SK-N-SH treated with all-trans-retinoic acid at 6 μM for 48 hours (cell line): Measurements from ENCODE around the gene AUTS2.

Experiments used
- ATAC-seq: fragments of 200-7000 bp; cut with Tn5 transposase; 3 replicates; pipeline ENCODE4 v1.9.1; 2020; ENCODE audit warnings: mild to moderate bottlenecking, moderate library complexity
- ARNTL ChIP-seq: fragments of 450-650 bp; formaldehyde crosslinking; IDR thresholded peaks from 2 replicates; pipeline ENCODE4 v1.5.0; 2020; ENCODE audit warnings: low read depth, mild to moderate bottlenecking, moderate library complexity, borderline replicate concordance
- BACH2 ChIP-seq: fragments of 250-450 bp; sonication (Bioruptor Pico); IDR thresholded peaks from 2 replicates; pipeline ENCODE4 v1.9.0; 2021; ENCODE audit warnings: mild to moderate bottlenecking, borderline replicate concordance
- CSDC2 ChIP-seq: fragments of 250-450 bp; sonication (Bioruptor Pico); IDR thresholded peaks from 2 replicates; pipeline ENCODE4 v1.5.0; 2020; ENCODE audit warnings: mild to moderate bottlenecking, moderate library complexity
- ESRRG ChIP-seq: fragments of 250-450 bp; sonication (Bioruptor Pico); IDR thresholded peaks from 2 replicates; pipeline ENCODE4 v1.6.1; 2021; ENCODE audit warnings: mild to moderate bottlenecking
- GLIS3 ChIP-seq: fragments of 250-450 bp; sonication (Bioruptor Pico); IDR thresholded peaks from 2 replicates; pipeline ENCODE4 v1.5.0; 2020; ENCODE audit warnings: mild to moderate bottlenecking, moderate library complexity
- ISL1 ChIP-seq: fragments of 250-450 bp; sonication (Bioruptor Pico); IDR thresholded peaks from 2 replicates; pipeline ENCODE4 v2.1.2; 2022; ENCODE audit warnings: mild to moderate bottlenecking, moderate library complexity
- OSR1 ChIP-seq: fragments of 250-450 bp; sonication (Bioruptor Pico); IDR thresholded peaks from 2 replicates; pipeline ENCODE4 v1.8.0; 2022; ENCODE audit warnings: moderate library complexity, mild to moderate bottlenecking, inconsistent platforms
- PPARA ChIP-seq: fragments of 250-450 bp; sonication (Bioruptor Pico); IDR thresholded peaks from 2 replicates; pipeline ENCODE4 v1.5.0; 2020; ENCODE audit warnings: mild to moderate bottlenecking, borderline replicate concordance
- SNAI2 ChIP-seq: fragments of 250-450 bp; sonication (Bioruptor Pico); IDR thresholded peaks from 2 replicates; pipeline ENCODE4 v1.5.0; 2020; ENCODE audit warnings: mild to moderate bottlenecking, moderate library complexity
- TSHZ2 ChIP-seq: fragments of 250-450 bp; sonication (Bioruptor Pico); IDR thresholded peaks from 2 replicates; pipeline ENCODE4 v1.5.0; 2020; ENCODE audit warnings: mild to moderate bottlenecking, moderate library complexity
- ZC3H10 ChIP-seq: fragments of 250-450 bp; sonication (Bioruptor Pico); IDR thresholded peaks from 2 replicates; pipeline ENCODE4 v1.5.1; 2021; ENCODE audit warnings: mild to moderate bottlenecking, moderate library complexity
- ZFP3 ChIP-seq: fragments of 250-450 bp; sonication (Bioruptor Pico); IDR thresholded peaks from 2 replicates; pipeline ENCODE4 v1.5.0; 2020; ENCODE audit warnings: mild to moderate bottlenecking, moderate library complexity
- ZNF565 ChIP-seq: fragments of 450-650 bp; formaldehyde crosslinking; conservative IDR thresholded peaks from 2 replicates; pipeline ENCODE4 v1.5.0; 2020; ENCODE audit warnings: low read depth, mild to moderate bottlenecking, moderate library complexity
- ZNF8 ChIP-seq: fragments of 450-650 bp; formaldehyde crosslinking; IDR thresholded peaks from 2 replicates; pipeline ENCODE4 v1.5.0; 2020; ENCODE audit warnings: mild to moderate bottlenecking, moderate library complexity
- TF ChIP-seq, protein P1 (sequence below): fragments of 250-450 bp; sonication (Bioruptor Pico); IDR thresholded peaks from 2 replicates; pipeline ENCODE4 v1.5.1; 2020; ENCODE audit warnings: low read depth, mild to moderate bottlenecking, moderate library complexity
- TF ChIP-seq, protein P2 (sequence below): fragments of 250-450 bp; sonication (Bioruptor Pico); IDR thresholded peaks from 2 replicates; pipeline ENCODE4 v1.5.1; 2021; ENCODE audit warnings: mild to moderate bottlenecking, moderate library complexity
- TF ChIP-seq, protein P3 (sequence below): fragments of 250-450 bp; sonication (Bioruptor Pico); IDR thresholded peaks from 2 replicates; pipeline ENCODE4 v1.8.0; 2020; ENCODE audit warnings: mild to moderate bottlenecking, moderate library complexity, borderline replicate concordance

AUTS2 gene

GRCh38 chr7:70808876-70809275 lies 1210.6 kb downstream of the AUTS2 start:
- no peak for TF ChIP-seq ESRRG (CRISPR knock-in tag)
- TF ChIP-seq SNAI2 (CRISPR knock-in tag) = no peak
- TF ChIP-seq, protein P1, sequence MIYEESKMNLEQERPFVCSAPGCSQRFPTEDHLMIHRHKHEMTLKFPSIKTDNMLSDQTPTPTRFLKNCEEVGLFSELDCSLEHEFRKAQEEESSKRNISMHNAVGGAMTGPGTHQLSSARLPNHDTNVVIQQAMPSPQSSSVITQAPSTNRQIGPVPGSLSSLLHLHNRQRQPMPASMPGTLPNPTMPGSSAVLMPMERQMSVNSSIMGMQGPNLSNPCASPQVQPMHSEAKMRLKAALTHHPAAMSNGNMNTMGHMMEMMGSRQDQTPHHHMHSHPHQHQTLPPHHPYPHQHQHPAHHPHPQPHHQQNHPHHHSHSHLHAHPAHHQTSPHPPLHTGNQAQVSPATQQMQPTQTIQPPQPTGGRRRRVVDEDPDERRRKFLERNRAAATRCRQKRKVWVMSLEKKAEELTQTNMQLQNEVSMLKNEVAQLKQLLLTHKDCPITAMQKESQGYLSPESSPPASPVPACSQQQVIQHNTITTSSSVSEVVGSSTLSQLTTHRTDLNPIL = no peak
- no peak for TF ChIP-seq ARNTL (CRISPR knock-in tag)
- no peak for TF ChIP-seq CSDC2 (CRISPR knock-in tag)
- TF ChIP-seq ZNF8 = no peak
- TF ChIP-seq ZC3H10 (CRISPR knock-in tag) = no peak
- TF ChIP-seq BACH2 = no peak
- no peak for TF ChIP-seq ZNF565 (CRISPR knock-in tag)
- TF ChIP-seq, protein P2, sequence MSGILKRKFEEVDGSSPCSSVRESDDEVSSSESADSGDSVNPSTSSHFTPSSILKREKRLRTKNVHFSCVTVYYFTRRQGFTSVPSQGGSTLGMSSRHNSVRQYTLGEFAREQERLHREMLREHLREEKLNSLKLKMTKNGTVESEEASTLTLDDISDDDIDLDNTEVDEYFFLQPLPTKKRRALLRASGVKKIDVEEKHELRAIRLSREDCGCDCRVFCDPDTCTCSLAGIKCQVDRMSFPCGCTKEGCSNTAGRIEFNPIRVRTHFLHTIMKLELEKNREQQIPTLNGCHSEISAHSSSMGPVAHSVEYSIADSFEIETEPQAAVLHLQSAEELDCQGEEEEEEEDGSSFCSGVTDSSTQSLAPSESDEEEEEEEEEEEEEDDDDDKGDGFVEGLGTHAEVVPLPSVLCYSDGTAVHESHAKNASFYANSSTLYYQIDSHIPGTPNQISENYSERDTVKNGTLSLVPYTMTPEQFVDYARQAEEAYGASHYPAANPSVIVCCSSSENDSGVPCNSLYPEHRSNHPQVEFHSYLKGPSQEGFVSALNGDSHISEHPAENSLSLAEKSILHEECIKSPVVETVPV (CRISPR knock-in tag) = no peak
- no peak for TF ChIP-seq ZFP3 (CRISPR knock-in tag)
- no peak for TF ChIP-seq ISL1 (CRISPR knock-in tag)
- no peak for TF ChIP-seq TSHZ2
- TF ChIP-seq, all 23 proteins: peak for 0
- ATAC-seq = no peak

DNA sequence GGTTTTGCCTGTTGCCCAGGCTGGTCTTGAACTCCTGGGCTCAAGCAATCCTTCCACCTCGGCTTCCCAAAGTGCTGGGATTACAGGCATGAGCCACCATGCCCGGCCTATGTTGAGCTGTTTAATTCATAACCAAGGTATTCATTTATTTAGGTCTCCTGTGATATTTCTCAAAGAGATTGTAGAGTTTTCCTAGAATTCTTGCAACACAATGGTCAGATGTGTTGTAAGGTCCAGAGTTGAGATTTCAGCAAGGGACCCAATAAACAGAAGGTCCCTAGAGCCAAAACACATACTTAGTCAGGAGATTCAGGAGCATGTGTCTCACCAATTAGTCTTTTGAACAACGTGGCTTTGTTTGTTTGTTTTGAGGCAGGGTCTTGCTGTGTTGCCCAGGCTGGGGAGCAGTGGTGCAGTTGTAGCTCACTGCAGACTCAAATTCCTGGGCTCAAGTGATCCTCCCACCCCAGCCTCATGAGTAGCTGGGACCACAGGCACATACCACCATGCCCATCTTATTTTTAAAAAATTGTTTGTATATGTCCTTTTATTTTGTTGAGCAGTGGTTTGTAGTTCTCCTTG lies 1212.4 kb downstream of the AUTS2 start:
- ATAC-seq = no peak

More for the DNA sequence above, 1212.4 kb downstream of the AUTS2 start:
- no peak for TF ChIP-seq SNAI2 (CRISPR knock-in tag)
- no peak for TF ChIP-seq GLIS3 (CRISPR knock-in tag)
- TF ChIP-seq ZC3H10 (CRISPR knock-in tag) = no peak
- TF ChIP-seq OSR1 (CRISPR knock-in tag) = no peak
- TF ChIP-seq TSHZ2 = no peak
- TF ChIP-seq, protein P2 (CRISPR knock-in tag) = no peak
- TF ChIP-seq ESRRG (CRISPR knock-in tag) = no peak
- TF ChIP-seq ZNF565 (CRISPR knock-in tag) = no peak
- no peak for TF ChIP-seq ZNF8
- no peak for TF ChIP-seq PPARA (CRISPR knock-in tag)
- TF ChIP-seq, protein P1 = no peak
- TF ChIP-seq BACH2 = no peak
- TF ChIP-seq, protein P3, sequence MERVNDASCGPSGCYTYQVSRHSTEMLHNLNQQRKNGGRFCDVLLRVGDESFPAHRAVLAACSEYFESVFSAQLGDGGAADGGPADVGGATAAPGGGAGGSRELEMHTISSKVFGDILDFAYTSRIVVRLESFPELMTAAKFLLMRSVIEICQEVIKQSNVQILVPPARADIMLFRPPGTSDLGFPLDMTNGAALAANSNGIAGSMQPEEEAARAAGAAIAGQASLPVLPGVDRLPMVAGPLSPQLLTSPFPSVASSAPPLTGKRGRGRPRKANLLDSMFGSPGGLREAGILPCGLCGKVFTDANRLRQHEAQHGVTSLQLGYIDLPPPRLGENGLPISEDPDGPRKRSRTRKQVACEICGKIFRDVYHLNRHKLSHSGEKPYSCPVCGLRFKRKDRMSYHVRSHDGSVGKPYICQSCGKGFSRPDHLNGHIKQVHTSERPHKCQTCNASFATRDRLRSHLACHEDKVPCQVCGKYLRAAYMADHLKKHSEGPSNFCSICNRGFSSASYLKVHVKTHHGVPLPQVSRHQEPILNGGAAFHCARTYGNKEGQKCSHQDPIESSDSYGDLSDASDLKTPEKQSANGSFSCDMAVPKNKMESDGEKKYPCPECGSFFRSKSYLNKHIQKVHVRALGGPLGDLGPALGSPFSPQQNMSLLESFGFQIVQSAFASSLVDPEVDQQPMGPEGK (CRISPR knock-in tag) = no peak
- TF ChIP-seq ARNTL (CRISPR knock-in tag) = no peak
